ENCODE measurements around the gene EML3. TPM values are rescaled to one million over a fixed set of nuclear protein-coding genes. Genes with fewer than 3 reads are reported as not detected.

Gene EML3
- total and polyA plus RNA-seq, 2 of the 13 experiments (the other 11 are each of a cell fraction or from before 2014, with no cell fraction given), result 10.6 to 12.3 TPM

DNA sequence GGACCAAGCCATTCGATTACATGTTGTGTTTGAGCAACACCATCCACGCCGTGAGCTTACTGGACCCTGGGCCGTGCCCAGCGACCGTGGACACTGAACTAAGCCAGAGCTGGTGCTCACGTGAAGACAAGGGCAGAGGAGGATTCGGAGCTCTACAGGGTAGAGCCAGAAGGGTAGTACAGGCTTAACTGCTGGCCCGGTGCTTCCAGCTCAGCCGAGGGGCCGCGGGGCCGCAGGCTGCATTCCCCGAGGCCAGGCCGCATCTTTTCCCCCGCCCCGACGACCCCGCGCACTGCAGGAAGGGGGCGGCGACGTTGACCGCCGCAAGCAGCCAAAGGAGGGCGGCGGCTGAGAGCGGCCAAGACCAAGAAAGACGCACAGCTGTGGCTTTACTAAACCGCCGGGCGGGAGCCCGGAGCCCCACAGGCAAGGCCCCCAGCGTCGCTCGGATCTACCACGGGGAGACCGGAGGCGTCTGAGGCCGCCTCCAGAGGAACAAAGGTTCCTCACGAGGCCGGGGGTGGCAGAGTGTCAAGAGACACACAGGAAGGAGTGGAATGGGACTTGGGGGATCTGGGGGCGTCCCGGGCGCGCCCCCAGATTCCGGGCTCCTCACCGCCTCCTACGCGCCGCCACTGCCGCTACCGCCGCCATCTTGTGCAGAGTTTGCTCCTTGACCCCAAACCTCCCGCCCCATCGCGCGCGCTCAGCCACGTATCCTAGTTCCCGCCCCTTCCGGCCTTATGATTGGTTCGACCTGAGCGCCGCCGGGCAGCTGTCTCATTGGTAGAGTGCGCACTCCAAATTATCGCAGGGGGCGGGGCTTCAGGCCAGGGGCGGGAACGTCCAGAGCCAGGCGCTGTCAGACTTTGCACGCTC lies 33.6 kb upstream of the EML3 start, which contains the start of gene GANAB (continued):
- TF ChIP-seq ZNF329 (CRISPR knock-in tag; IDR thresholded peaks at IDR 0.05; ENCODE audit: low read depth), result 0 out of 2 replicates have a peak, but pooled peaks have one; percentile 24
- TF ChIP-seq, protein P1, sequence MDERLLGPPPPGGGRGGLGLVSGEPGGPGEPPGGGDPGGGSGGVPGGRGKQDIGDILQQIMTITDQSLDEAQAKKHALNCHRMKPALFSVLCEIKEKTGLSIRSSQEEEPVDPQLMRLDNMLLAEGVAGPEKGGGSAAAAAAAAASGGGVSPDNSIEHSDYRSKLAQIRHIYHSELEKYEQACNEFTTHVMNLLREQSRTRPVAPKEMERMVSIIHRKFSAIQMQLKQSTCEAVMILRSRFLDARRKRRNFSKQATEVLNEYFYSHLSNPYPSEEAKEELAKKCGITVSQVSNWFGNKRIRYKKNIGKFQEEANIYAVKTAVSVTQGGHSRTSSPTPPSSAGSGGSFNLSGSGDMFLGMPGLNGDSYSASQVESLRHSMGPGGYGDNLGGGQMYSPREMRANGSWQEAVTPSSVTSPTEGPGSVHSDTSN (CRISPR knock-in tag; IDR thresholded peaks at IDR 0.05), result no peak
- TF ChIP-seq MIXL1 (CRISPR knock-in tag; IDR thresholded peaks at IDR 0.05), result peak; percentile 18; the same call in 1 of the 2 replicates
- no peak for TF ChIP-seq NR1H2 (CRISPR knock-in tag; IDR thresholded peaks at IDR 0.05; ENCODE audit: borderline replicate concordance, low read depth)
- TF ChIP-seq, protein P2, sequence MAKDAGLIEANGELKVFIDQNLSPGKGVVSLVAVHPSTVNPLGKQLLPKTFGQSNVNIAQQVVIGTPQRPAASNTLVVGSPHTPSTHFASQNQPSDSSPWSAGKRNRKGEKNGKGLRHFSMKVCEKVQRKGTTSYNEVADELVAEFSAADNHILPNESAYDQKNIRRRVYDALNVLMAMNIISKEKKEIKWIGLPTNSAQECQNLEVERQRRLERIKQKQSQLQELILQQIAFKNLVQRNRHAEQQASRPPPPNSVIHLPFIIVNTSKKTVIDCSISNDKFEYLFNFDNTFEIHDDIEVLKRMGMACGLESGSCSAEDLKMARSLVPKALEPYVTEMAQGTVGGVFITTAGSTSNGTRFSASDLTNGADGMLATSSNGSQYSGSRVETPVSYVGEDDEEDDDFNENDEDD (CRISPR knock-in tag; IDR thresholded peaks at IDR 0.05; ENCODE audit: borderline replicate concordance), result peak; percentile 85
- peak; percentile 52; the same call in 1 of the 2 replicates for TF ChIP-seq BHLHE40 (IDR thresholded peaks at IDR 0.05; ENCODE audit: low read length)
- TF ChIP-seq, protein P3, sequence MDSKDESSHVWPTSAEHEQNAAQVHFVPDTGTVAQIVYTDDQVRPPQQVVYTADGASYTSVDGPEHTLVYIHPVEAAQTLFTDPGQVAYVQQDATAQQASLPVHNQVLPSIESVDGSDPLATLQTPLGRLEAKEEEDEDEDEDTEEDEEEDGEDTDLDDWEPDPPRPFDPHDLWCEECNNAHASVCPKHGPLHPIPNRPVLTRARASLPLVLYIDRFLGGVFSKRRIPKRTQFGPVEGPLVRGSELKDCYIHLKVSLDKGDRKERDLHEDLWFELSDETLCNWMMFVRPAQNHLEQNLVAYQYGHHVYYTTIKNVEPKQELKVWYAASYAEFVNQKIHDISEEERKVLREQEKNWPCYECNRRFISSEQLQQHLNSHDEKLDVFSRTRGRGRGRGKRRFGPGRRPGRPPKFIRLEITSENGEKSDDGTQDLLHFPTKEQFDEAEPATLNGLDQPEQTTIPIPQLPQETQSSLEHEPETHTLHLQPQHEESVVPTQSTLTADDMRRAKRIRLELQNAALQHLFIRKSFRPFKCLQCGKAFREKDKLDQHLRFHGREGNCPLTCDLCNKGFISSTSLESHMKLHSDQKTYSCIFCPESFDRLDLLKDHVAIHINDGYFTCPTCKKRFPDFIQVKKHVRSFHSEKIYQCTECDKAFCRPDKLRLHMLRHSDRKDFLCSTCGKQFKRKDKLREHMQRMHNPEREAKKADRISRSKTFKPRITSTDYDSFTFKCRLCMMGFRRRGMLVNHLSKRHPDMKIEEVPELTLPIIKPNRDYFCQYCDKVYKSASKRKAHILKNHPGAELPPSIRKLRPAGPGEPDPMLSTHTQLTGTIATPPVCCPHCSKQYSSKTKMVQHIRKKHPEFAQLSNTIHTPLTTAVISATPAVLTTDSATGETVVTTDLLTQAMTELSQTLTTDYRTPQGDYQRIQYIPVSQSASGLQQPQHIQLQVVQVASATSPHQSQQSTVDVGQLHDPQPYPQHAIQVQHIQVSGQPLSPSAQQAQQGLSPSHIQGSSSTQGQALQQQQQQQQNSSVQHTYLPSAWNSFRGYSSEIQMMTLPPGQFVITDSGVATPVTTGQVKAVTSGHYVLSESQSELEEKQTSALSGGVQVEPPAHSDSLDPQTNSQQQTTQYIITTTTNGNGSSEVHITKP (CRISPR knock-in tag; IDR thresholded peaks at IDR 0.05; ENCODE audit: low read depth), result no peak; the same call in 1 of the 2 replicates
- TF ChIP-seq CBX5 (CRISPR knock-in tag; IDR thresholded peaks at IDR 0.05; ENCODE audit: borderline replicate concordance), result peak; percentile 55; the same call in 1 of the 2 replicates
- peak; percentile 28; the same call in 1 of the 2 replicates for TF ChIP-seq HNRNPL (IDR thresholded peaks at IDR 0.05; ENCODE audit: low read depth, low read length)
- TF ChIP-seq ZNF432 (CRISPR knock-in tag; IDR thresholded peaks at IDR 0.05; ENCODE audit: borderline replicate concordance), result no peak
- TF ChIP-seq, protein P4, sequence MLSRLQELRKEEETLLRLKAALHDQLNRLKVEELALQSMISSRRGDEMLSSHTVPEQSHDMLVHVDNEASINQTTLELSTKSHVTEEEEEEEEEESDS (CRISPR knock-in tag; IDR thresholded peaks at IDR 0.05; ENCODE audit: borderline replicate concordance), result 0 out of 2 replicates have a peak, but pooled peaks have one; percentile 35
- TF ChIP-seq FOXO1 (CRISPR knock-in tag; IDR thresholded peaks at IDR 0.05), result peak; percentile 3; the same call in 1 of the 2 replicates
- TF ChIP-seq ZNF143 (CRISPR knock-in tag; IDR thresholded peaks at IDR 0.05), result no peak
- no peak for TF ChIP-seq BRCA1 (CRISPR knock-in tag; IDR thresholded peaks at IDR 0.05)
- peak; percentile 62; the same call in 1 of the 2 replicates for TF ChIP-seq ZBTB8A (CRISPR knock-in tag; IDR thresholded peaks at IDR 0.05; ENCODE audit: borderline replicate concordance, low read depth)
- peak; percentile 50; the same call in 1 of the 2 replicates for TF ChIP-seq ZNF331 (CRISPR knock-in tag; IDR thresholded peaks at IDR 0.05)
- 0 out of 2 replicates have a peak, but pooled peaks have one; percentile 11 for TF ChIP-seq STAT5B (CRISPR knock-in tag; IDR thresholded peaks at IDR 0.05)
- TF ChIP-seq MED8 (CRISPR knock-in tag; IDR thresholded peaks at IDR 0.05; ENCODE audit: insufficient replicate concordance), result peak; percentile 43
- TF ChIP-seq, protein P5, sequence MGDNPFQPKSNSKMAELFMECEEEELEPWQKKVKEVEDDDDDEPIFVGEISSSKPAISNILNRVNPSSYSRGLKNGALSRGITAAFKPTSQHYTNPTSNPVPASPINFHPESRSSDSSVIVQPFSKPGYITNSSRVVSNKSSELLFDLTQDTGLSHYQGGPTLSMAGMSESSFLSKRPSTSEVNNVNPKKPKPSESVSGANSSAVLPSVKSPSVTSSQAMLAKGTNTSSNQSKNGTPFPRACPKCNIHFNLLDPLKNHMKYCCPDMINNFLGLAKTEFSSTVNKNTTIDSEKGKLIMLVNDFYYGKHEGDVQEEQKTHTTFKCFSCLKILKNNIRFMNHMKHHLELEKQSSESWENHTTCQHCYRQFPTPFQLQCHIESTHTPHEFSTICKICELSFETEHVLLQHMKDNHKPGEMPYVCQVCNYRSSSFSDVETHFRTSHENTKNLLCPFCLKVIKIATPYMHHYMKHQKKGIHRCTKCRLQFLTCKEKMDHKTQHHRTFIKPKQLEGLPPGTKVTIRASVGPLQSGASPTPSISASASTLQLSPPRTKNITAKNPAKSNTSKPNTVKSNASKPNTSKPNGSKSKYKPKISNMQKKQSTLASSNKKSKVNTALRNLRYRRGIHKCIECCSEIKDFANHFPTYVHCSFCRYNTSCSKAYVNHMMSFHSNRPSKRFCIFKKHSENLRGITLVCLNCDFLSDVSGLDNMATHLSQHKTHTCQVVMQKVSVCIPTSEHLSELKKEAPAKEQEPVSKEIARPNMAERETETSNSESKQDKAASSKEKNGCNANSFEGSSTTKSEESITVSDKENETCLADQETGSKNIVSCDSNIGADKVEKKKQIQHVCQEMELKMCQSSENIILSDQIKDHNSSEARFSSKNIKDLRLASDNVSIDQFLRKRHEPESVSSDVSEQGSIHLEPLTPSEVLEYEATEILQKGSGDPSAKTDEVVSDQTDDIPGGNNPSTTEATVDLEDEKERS (CRISPR knock-in tag; IDR thresholded peaks at IDR 0.05), result peak; percentile 35; the same call in 1 of the 2 replicates

Data from HepG2 (cell line).